HG02798 (cell line): Measurements from ENCODE around the gene CAMK1G.

Source experiments
- ATAC-seq: cut with Tn5 transposase; IDR thresholded peaks from one replicate; pipeline ENCODE4 v1.9.1; 2021; ENCODE audit warnings: mild to moderate bottlenecking; ENCODE audit not compliant: unreplicated experiment, poor library complexity

The CAMK1G gene

DNA sequence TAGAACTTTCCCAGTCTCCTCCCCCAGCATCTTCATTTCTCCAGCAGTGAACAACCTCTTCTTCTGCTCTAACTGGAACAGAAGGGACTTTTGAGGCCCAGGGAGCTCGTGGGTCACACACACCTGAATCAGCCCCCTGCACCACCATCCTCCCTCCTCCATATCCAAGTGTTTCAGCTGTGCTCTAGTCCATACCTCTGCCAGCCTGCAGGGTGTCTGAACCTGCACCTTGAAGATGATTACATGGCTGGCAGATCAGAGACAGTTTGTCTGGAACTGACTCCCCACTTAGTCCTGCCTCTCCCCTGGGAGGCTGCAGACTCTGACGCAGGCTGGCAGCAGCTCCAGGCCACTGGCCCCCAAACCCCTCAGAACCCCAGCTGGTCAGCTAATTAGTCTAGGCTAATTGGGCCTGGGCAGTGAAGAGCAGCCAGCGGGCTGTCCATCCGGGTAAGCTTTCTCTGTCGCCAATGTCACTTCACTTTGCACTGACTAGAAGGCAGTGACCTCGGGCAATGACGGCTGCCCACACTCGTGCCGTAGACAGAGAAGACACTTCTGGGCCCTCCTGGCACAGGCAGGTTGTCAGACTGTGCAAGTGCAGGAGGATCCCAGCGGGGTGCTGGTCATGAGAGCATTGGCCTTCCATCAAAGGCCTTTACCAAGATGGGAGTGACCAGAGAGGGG, 12.2 kb downstream of the CAMK1G start:
- no peak for ATAC-seq

DNA sequence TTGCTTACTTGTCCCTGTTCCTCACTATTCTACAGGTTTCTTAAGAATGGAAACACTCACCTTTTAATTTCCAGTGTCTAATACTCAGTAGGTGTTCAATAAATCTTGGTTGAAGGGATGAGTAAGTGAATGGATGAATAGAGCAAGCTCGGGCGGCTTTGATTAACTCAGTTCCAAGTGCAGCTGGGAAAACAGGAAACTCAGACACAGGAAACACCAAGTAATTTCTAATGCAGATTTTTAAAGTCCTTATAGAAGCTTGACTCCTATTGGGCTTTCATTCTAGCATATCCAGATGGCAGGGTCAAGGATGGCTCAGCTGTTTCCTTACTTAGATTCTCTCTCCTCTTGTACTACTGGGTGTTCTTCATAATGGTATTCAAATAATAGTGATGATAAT, 14.0 kb downstream of the CAMK1G start:
- ATAC-seq = no peak

DNA sequence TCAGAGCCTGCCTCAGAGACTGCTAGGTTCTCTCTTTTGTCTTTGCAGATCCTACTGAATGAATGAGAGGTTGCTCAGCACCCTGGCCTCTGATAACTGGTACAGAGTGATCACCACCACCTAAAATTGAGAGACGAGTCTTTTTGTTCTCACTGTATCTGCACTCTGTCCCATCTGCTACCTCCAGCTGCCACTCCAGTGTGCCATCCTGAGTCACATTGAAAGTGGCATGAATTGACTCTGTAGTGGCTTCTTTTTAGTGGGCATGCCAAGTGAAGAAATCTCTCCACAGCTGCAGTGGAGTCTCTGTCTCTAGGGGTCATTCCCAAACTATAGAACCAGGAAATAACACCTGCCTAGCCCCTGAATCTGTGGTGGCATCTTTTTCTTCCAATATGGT, 14.7 kb downstream of the CAMK1G start:
- no peak for ATAC-seq

DNA sequence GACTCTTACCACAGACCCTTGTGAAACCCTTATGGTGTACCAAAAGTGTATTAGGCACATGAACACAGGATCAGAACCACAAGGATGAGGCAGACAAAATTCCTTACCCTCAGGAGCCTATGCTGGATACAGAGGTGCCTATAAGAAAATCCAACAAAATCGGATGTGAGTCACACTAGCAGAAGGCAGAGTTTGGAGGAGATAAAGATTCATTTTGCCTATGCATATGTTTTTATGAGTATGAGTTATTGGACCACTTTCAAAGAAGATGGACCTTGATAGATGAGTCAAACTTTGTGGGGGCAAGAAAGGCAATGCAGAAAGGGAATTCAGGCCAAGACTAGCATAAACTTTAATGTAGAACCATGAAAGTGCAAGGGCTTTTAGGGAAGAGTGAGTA, 17.0 kb downstream of the CAMK1G start:
- no peak for ATAC-seq

DNA sequence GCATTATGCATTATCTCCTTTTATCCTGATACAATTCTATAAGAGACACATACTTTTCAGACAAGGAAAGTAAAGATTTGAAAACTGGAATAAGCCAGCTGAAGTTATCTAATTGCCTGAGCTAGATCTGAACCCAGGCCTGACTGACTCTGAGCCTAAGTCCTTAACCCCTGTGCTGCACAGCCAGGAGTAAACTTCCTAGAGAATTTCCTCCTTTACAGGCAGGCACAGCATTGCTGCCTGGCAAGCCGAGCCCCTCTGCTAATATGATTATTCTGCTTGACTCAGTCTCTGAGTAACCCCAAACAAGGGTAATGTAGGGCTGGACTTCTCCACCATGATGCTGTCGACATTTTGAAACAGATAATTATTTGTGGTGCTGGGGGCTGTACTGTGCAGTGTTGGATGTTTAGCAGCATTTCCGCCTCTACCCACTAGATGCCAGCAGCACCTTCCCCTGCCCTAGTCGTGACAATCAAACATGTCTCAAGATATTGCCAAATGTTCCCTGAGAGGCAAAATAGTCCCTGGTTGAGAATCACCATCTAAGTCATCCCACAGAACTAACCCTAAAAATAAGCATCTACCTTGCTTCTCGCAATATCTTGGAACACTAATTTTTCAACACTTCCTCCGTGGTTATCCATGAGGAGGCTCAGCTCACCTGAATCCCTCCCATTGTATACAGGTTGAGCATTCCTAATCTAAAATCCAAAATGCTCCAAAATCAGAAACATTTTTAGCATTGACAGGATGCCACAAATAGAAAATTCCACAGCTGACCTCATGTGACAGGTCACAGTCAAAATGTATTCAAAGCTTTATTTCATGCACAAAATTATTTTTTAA, 18.5 kb downstream of the CAMK1G start:
- ATAC-seq = no peak

DNA sequence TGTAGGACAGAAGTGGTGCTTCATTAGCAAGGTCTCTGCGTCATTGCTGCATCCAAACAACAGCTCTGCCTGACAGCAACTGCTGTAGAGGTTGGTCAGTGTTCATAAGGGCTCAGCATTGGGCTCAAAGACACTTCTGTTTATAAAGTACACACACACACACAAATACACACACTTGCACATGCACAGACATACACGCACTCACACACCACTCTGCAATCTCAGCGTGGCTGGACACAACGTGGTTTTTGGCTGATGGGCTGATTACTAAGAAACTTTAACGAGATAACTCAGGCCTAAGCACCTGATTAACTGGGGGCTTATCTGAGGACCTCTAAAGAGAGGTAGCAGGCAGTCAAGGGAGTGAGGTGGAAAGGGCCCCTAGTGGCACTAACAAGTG, 20.4 kb downstream of the CAMK1G start:
- no peak for ATAC-seq

DNA sequence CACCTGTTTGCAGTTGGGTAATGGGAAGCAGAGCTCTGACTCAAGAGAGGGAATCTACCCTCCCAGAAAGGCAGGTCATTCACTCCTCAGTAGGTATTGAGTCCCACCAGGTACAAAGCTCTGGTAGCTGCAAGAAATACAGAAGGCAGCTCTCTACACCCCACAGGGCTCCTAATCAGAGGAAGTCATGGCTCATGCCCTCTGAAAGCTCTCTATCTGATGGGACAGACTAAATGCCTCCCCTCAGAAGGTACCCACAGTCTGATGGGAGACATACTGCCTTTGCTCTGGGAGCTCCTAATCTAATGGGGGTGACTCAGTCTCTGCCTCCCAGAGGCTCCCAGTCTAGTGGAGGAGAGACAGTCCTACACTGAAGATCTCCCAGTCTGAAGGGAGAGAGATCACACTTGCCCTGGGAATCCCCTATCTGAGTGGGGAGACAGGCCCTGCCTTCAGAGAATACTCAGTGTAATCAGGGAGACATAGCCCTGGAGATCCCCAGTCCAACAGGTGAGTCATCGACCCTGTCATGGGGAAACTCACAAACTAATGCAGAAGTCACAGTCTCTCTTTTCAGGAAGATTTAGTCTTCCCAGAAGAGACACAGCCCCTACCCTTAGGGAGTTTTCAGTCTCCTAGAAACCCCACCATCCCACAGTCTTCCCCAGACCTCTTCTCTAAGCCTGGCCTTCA, 23.7 kb downstream of the CAMK1G start:
- peak; percentile 89 for ATAC-seq

DNA sequence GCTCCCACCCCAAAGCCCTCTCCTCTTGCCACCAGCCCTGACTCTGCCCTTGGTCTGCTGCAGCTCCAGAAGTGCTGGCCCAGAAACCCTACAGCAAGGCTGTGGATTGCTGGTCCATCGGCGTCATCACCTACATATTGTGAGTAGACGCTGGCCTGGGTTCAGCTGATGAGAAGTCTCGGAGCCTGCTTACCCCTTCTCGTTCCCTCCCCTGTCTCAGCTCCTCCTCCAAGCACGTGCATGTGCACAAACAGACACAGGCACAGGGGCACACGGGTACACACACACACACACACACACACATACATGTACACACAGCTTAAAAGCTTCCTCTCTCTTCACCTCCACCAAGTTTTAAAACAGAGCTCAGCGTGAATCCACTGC, 24.3 kb downstream of the CAMK1G start:
- peak; percentile 26 for ATAC-seq

DNA sequence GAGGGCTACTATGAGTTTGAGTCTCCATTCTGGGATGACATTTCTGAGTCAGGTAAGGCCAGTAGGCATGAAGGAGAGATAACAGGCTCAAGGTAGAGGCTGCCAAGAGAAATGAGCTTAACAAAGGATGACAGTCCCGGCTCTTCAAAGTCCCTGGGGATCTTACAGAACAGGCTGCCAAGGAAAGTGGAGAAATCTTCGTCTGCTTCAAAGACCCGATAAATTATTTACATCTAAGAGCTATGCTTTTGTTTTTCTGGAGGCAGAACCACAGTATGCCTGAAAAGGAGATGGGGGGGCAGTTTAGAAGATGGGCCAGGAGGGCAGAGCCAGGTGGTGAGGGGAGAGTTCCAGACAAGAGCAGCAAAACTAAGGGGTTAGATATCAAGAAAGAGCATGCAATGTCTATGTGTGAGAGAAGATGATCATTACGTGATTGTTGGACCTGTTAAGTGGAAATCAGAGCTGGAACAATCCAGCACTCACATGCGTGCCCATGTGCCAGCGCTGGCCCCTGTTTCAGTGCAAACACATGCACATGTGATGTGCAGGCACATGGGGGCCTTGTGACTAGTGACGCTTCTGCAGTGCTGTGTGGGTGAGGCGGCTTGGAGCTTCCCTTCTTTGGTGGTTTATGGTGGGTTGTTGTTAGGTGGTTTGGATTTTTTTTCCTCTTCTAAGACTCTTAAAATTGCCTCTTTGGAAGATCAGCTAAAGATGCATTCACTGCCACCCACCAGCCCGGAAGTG, 25.7 kb downstream of the CAMK1G start:
- ATAC-seq = no peak

DNA sequence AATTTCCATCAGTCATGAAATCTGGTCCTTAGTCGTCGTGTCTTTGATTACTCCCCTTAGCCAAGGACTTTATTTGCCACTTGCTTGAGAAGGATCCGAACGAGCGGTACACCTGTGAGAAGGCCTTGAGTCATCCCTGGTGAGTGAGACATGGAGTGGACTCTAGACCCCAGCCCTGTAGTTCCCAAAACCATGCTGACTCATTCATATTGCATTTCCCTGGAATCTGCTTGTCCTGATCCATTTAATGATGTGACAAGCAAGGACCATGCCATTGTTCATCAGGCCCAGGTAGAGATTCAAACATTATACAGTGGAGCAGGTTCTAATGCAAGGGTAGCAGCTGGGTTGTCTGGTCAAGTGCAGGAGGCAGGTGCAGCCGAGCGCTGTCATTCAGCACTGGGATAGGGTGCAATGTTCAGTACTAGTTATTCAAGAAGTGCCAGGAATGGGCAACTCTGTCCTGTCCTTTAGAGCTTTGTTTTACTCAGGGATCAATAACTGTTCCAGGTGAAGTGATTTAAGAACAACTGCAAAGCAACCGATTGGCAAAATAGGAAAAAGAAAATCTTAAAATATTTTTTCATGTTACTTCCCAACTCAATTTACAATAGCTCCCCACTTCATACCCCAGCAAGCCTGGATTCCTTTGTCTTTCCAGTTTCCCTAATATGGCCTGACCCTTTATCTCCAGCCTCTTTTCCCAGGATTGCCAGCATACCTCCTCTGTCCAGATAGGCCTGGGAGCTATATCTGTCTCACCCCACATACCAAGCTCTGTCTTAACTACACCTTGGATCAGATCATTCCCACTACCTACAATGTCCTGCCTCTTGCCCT, 26.5 kb downstream of the CAMK1G start:
- ATAC-seq = no peak

DNA sequence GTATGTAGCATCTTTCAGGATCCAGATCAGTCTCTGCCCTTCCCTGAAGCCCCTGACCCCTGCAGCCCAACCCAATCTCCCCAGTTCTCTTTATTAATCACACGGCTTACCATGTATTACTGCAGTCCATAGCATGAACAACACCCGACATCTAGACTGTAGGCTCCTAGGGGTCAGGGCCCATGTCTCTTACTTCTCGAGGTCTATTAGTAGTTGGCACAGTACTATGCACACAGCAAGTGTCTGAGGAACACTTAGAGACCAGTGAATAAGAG, 27.1 kb downstream of the CAMK1G start:
- ATAC-seq = no peak

DNA sequence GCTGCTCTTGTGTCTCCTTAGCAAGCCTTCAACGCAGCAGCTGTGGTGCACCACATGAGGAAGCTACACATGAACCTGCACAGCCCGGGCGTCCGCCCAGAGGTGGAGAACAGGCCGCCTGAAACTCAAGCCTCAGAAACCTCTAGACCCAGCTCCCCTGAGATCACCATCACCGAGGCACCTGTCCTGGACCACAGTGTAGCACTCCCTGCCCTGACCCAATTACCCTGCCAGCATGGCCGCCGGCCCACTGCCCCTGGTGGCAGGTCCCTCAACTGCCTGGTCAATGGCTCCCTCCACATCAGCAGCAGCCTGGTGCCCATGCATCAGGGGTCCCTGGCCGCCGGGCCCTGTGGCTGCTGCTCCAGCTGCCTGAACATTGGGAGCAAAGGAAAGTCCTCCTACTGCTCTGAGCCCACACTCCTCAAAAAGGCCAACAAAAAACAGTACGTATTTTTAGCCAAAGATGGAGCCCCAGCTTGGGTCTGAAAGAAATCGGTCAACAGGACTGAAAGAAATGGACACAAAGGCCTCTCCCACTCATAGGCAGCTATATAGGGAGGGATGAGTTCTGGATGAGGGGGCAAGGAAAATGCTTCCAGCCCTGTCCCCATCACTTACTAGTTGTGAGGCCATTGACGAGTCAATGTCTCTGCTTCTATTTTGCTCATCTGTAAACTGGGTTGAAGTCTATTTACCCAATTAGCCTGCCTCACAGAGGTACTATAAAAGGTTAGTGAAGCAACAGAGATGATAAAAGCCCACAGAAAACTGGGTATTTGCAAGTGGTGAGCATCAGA, 28.5 kb downstream of the CAMK1G start:
- peak; percentile 54 for ATAC-seq

DNA sequence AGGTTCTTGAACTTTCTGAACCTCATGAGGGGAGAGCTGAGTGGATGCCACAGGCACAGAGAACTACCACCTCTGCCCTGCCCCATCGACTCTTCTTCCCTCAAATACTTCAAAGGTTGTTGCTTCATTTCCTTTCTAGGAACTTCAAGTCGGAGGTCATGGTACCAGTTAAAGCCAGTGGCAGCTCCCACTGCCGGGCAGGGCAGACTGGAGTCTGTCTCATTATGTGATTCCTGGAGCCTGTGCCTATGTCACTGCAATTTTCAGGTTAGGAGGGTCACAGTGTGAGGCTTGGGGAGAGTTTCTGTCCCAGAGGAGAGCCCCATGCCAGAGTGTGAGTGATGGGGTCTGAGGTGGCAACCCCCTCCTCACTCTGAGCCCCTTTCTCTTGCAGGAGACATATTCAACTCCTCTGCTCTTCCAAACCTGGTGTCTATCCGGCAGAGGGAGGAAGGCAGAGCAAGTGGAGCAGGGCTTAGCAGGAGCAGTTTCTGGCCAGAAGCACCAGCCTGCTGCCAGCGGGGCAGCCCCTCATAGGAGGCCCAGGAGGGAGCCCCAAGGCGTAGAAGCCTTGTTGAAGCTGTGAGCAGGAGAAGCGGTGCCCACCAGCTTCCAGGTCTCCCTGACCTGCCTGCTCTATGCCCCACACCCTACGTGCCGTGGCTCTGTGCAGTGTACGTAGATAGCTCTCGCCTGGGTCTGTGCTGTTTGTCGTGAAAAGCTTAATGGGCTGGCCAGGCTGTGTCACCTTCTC, 29.3 kb downstream of the CAMK1G start:
- ATAC-seq = no peak

DNA sequence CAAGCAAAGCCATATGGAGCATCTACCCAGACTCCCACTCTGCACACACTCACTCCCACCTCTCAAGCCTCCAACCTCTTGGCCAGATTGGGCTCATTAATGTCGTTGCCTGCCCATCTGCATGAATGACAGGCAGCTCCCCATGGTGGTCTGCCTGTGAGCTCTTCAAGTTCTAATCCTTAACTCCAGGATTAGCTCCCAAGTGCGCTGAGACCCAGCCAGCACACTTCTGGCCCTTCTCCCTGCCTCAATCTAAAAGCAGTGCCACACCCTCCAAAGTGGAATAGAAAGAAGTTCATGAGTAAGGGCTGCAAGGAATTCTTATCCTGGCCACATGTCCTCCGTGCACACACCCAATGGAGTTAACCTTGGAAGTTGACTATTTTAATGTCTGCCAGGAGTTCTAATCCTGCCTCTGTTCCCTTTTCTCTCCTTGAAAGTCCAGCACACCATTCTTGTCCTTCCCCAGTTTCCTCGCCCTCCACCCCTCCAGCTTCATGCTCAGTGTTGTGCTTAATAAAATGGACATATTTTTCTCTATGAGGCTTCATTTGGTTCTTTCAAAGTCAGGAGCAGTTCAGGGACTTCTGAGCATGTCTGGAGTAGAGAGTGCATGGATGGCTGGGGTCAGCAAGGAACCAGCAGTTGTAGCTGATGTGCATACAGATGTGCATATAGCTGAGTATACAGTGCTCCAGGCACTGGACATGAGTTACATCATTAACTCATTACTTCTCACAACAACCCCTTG, 30.1 kb downstream of the CAMK1G start:
- ATAC-seq = no peak

DNA sequence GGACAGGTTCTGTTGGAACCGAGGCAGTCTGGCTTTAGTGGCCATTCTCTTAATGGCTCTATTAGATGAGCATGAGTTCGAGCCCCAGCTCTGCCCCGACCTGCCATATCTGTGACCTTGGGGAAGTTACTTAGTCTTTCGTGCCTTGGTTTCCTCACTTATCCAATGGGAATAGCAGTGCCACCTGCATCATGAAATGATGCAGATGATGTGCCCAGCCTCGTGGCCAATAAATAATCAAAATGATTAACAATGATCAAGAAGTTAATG, 30.6 kb downstream of the CAMK1G start:
- ATAC-seq = no peak

DNA sequence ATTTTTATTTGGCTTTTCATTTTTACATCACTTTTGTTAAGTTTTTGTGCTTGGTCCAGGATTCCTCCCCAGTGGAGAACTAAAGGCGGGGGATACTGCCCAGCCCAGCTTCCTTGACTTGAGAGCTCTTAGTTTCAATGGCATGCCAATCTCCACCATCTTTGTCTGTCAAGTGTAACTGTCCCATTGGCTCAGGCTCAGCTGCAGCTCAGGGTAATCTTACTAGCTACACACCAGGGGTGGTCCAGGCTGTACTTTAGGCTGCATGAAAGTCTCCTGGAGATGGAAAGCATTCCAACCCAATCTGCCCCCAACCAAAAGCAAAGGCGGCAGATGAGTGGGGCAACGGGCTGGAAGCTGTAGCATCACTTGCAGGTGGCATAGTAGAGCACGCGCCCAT, 31.4 kb downstream of the CAMK1G start:
- ATAC-seq = no peak

DNA sequence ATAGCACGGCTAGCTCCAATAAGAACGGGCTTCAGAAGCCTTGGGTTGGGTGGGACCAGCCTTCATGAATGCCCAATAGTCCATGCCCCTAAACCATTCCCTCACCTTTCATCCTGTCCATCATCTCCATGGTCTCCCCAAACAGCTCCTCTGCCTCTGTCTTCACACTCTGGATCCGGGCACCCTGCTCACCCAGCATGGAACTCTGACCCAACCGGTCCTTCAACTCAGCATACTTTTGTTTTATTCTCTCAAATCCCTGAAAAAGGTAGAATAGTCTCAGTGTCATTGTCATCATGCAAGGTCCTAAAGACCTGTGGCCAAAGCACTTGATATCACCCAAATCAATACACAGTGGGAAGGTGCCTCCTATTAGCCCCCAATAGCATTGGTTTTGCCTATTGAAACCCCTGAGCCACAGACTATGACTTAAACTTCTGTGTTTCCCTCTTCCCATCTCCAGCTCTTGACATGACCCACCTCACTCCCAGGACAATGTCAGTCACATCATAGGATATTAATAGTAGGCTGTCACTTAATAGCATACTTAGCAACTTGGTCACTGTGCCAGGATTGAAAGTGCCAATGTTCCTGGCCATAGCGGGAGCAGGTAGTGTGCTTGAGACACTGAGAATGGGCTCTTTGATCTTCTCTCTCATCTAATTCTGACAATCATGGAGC, 33.0 kb downstream of the CAMK1G start:
- no peak for ATAC-seq
